HG03196 (cell line): Measurements from ENCODE around the gene SKOR2.

Experiments
- ATAC-seq: cut with Tn5 transposase; IDR thresholded peaks from one replicate; pipeline ENCODE4 v1.9.1; 2021; ENCODE audit not compliant: unreplicated experiment

Gene SKOR2, protein sequence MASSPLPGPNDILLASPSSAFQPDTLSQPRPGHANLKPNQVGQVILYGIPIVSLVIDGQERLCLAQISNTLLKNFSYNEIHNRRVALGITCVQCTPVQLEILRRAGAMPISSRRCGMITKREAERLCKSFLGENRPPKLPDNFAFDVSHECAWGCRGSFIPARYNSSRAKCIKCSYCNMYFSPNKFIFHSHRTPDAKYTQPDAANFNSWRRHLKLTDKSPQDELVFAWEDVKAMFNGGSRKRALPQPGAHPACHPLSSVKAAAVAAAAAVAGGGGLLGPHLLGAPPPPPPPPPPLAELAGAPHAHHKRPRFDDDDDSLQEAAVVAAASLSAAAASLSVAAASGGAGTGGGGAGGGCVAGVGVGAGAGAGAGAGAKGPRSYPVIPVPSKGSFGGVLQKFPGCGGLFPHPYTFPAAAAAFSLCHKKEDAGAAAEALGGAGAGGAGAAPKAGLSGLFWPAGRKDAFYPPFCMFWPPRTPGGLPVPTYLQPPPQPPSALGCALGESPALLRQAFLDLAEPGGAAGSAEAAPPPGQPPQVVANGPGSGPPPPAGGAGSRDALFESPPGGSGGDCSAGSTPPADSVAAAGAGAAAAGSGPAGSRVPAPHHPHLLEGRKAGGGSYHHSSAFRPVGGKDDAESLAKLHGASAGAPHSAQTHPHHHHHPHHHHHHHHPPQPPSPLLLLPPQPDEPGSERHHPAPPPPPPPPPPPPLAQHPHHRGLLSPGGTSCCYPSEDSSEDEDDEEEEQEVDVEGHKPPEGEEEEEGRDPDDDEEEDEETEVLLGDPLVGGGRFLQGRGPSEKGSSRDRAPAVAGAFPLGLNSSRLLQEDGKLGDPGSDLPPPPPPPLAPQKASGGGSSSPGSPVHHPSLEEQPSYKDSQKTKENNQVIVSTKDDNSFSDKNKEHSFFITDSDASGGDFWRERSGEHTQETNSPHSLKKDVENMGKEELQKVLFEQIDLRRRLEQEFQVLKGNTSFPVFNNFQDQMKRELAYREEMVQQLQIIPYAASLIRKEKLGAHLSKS

DNA sequence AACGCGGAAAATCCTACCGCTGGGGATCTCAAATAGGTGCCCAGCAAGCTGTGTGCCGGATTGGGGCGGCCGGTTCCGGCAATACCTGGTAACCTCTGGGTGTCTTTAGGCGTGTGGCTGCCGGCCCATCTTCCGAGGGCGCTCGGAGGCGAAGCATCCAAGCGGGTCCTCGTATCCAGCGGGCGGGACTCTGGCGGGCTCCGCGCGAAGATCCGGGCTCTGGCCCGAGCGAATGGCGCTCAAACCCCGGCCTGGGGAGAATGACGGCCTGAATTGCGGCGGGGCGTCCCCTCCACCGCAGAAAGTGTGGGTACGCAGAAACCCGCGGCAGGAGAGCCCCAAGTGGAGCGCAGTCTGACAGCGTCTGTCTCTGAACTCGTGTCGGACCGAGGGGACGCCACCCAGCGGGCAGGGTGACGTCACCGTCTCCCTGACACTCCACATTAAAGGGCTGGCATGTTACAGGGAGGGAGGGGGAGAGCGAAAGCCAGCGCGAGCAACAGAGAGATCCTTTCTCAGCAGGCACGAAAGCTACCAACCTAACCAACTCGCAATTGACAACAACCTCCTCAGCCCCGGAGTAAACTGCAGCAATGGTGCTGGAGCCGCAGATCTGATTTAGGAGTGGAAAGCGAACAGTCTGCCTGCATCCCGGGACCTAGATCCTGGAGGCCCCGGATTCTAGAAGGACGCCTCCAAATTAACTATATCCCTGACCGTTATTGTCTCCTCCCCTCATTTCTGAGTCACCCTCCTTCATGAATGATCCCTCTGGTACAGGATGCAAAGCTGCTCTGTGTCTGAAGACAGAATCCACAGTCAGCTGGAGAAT lies at the start of gene SKOR2:
TSS of gene SKOR2 (minus strand) at position 372 of the 832 bp plus-strand sequence. CDS start 2,477 bp downstream, outside the sequence.
- ATAC-seq = no peak

- ATAC-seq = no peak
Measured at GRCh38 chr18:47296462-47296861, 45.0 kb upstream of the SKOR2 start.

DNA sequence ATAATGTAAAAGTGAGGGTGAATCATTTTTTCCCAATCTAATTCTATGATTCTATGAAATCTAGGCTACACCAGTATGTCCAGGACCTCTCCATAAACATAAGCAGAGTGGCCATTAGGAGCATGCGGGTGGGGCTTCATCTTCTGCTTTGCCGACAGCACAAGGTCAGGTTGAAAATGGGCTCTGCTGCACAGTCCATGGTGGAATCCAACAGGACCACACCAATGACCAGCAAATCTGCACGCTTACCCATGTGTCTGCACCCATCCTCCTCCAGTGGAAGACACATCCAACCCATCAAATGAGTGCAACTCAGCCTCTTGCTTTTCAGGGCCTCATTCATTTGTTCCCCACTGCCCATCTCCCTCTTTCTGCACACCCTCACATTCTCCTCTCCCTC lies 43.3 kb upstream of the SKOR2 start:
- ATAC-seq = no peak

- no peak for ATAC-seq
Measured at GRCh38 chr18:47288741-47289140, 37.3 kb upstream of the SKOR2 start.

GRCh38 chr18:47287911-47288585 lies 36.6 kb upstream of the SKOR2 start:
- ATAC-seq = no peak

DNA sequence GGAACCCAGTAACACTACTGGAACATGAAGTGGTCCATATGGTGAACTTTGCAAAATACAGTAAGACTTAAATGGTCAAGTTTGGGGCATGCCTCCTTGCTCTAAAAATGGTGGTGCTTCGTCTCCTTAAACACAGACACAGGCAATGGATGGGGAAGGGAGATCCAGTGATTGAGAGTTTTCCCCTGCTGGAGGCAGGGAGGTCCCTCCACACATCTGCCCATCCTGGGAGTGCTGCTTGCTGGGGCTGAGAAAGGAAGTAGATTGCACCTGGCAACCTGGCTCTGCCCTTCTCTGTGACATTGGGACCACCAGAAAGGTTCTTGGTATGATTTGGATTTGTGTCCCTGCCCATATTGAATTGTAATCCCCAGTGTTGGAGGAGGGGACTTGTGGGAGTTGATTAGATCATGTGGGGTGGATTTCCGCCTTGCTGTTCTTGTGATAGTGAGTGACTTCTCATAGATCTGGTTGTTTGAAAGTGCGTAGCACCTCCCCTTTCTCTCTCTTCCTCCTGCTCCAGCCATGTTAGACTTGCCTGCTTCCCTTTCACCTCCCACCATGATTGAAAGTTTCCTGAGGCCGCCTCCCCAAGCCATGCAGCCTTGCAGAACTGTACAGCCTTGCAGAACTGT lies 35.4 kb upstream of the SKOR2 start:
- no peak for ATAC-seq

DNA sequence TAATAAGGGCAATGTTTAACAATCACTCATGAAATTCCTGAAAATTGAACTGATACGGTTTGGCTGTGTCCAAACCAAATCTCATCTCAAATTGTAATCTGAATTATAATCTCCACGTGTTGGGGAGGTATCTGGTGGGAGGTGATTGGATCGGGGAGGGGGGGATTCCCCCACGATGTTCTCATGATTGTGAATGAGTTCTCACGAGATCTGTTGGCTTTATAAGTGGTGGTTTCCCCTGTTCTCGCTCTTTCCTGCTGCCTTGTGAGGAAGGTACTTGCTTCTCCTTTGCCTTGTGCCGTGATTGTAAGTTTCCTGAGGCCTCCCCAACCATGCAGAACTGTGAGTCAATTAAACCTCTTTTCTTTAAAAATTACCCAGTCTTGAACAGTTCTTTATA lies 34.0 kb upstream of the SKOR2 start:
- ATAC-seq = no peak

- ATAC-seq = no peak
Measured at GRCh38 chr18:47284721-47285395, 33.4 kb upstream of the SKOR2 start.

GRCh38 chr18:47283476-47283875 lies 32.0 kb upstream of the SKOR2 start:
- ATAC-seq = no peak

GRCh38 chr18:47280121-47280520 lies 28.7 kb upstream of the SKOR2 start:
- no peak for ATAC-seq

DNA sequence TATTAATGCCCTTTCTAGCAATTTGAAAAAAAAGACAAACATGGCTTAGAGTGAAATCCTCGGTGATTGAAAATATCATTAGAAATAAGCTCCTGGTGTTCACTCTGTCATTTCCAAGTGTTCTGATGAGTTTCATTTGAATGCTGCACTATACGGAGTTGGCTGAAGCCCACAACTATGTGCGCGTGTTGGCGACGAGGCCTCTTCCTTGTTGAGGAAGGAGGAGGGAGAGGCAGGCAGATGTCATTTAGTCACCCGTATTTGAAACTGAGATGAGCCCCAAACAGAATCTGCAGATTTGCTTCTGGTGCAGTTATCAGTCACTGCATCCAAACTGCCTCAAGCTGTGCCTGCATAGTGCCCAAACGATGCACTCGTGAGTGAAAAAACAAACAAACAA lies 23.5 kb upstream of the SKOR2 start:
- ATAC-seq = no peak

- ATAC-seq = no peak
Measured at GRCh38 chr18:47265197-47265596, 13.7 kb upstream of the SKOR2 start.

- no peak for ATAC-seq
Measured at GRCh38 chr18:47264308-47264700, 12.8 kb upstream of the SKOR2 start.

GRCh38 chr18:47263430-47264307 lies 12.2 kb upstream of the SKOR2 start:
- no peak for ATAC-seq

GRCh38 chr18:47263150-47263429 lies 11.6 kb upstream of the SKOR2 start:
- no peak for ATAC-seq

- ATAC-seq = no peak
Measured at GRCh38 chr18:47262301-47263149, 11.1 kb upstream of the SKOR2 start.

DNA sequence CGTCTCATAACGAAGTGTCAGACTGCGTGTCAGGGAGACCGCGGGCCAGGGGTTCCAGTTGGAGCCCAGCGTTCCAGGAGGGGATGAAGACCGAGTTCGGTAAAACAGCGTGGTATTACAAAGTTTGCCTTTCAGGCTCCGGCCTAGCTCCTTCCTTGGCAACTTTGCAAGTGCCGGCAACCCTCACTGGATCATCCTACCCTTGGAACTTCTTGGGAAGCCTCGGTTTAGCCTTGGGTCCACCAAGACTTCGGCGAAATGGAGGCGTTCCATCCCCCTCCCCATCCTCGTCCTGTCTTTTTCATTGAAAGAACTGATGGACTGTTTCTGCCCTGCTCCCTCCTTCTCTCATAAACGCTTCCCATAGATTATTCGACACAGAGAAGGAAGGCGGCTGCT lies 10.4 kb upstream of the SKOR2 start:
- no peak for ATAC-seq
